ENCODE data around the gene EPGN. TPM values are rescaled to one million over a fixed set of nuclear protein-coding genes. Genes with fewer than 3 reads are reported as not detected.

Gene EPGN
- total RNA-seq, 2 experiments from 2014 or later, result not detected

GRCh38 chr4:74322301-74322700, 14.0 kb downstream of the EPGN start:
- POLR2A ChIA-PET, result no interaction called here
- no peak for TF ChIP-seq CTCF (conservative IDR thresholded peaks at IDR 0.05; ENCODE audit: low read length)

GRCh38 chr4:74323663-74324062, 15.4 kb downstream of the EPGN start:
- intact Hi-C loops (cut with micrococcal nuclease; ENCODE audit: unreplicated experiment), result loop anchor here (5.0 kb wide), 1 partner anchor 354 kb away; no protein-coding TSS in a partner anchor
- no peaks in the 10 kb centered on the region for H3K9me3 ChIP-seq (ENCODE audit: low read length)
- TF ChIP-seq EZH2phosphoT487 (IDR thresholded peaks at IDR 0.05; ENCODE audit: borderline replicate concordance, low read depth, low read length) (no peak), CTCF (conservative IDR thresholded peaks at IDR 0.05; ENCODE audit: low read length) (no peak)
- DNase-seq (ENCODE audit: low spot score), result no peak
- H3K9me2 ChIP-seq (ENCODE audit: insufficient read depth, low read length), result no peaks in the 10 kb centered on the region
- H3K79me2 ChIP-seq (ENCODE audit: insufficient read depth, low read depth, low read length), result no peaks in the 10 kb centered on the region
- H3K27ac ChIP-seq (ENCODE audit: low read depth, low read length, poor library complexity, severe bottlenecking), result no peak overlapping the region
- ChIA-PET CTCF (ENCODE audit: unreplicated experiment) (no interaction called here), POLR2A (no interaction called here)
- H3K4me1 ChIP-seq (ENCODE audit: insufficient read depth, low read length, poor library complexity, severe bottlenecking), result no peaks in the 10 kb centered on the region
- no peak overlapping the region for H2AFZ ChIP-seq (ENCODE audit: low read length)
- H3K4me3 ChIP-seq (ENCODE audit: low read depth, low read length, poor library complexity, severe bottlenecking), result no peak overlapping the region
- no peaks in the 10 kb centered on the region for H4K20me1 ChIP-seq (ENCODE audit: insufficient read depth, low read length)
- H3K4me2 ChIP-seq (ENCODE audit: low read length), result no peak overlapping the region
- no peaks in the 10 kb centered on the region for H3K36me3 ChIP-seq (ENCODE audit: insufficient read depth, low read length)
- no TSS peak for BruUV-seq (replicated peaks)

More at GRCh38 chr4:74322301-74322700, 14.0 kb downstream of the EPGN start:
- Histone ChIP-seq H4K20me1 (ENCODE audit: insufficient read depth, low read length) (no peaks in the 10 kb centered on the region), H3K9me3 (ENCODE audit: low read length) (no peaks in the 10 kb centered on the region), H3K9me2 (ENCODE audit: insufficient read depth, low read length) (no peaks in the 10 kb centered on the region), H3K4me3 (ENCODE audit: low read depth, low read length, poor library complexity, severe bottlenecking) (no peak overlapping the region), H3K4me1 (ENCODE audit: insufficient read depth, low read length, poor library complexity, severe bottlenecking) (no peaks in the 10 kb centered on the region), H3K27ac (ENCODE audit: low read depth, low read length, poor library complexity, severe bottlenecking) (no peak overlapping the region), H2AFZ (ENCODE audit: low read length) (no peak overlapping the region), H3K36me3 (ENCODE audit: insufficient read depth, low read length) (no peaks in the 10 kb centered on the region), H3K4me2 (ENCODE audit: low read length) (no peak overlapping the region), H3K79me2 (ENCODE audit: insufficient read depth, low read depth, low read length) (no peaks in the 10 kb centered on the region)
- no TSS peak for BruUV-seq (replicated peaks)
- no peak for DNase-seq (ENCODE audit: low spot score)
- intact Hi-C loops (cut with micrococcal nuclease; ENCODE audit: unreplicated experiment), result loop anchor here (5.0 kb wide), 1 partner anchor 355 kb away; no protein-coding TSS in a partner anchor
- CTCF ChIA-PET (ENCODE audit: unreplicated experiment), result no interaction called here

- no peak for TF ChIP-seq EZH2phosphoT487 (IDR thresholded peaks at IDR 0.05; ENCODE audit: borderline replicate concordance, low read depth, low read length)
- no peak for TF ChIP-seq CTCF (conservative IDR thresholded peaks at IDR 0.05; ENCODE audit: low read length)
- Histone ChIP-seq H3K9me3 (ENCODE audit: low read length) (no peaks in the 10 kb centered on the region), H3K79me2 (ENCODE audit: insufficient read depth, low read depth, low read length) (no peaks in the 10 kb centered on the region), H3K36me3 (ENCODE audit: insufficient read depth, low read length) (no peaks in the 10 kb centered on the region), H3K4me1 (ENCODE audit: insufficient read depth, low read length, poor library complexity, severe bottlenecking) (no peaks in the 10 kb centered on the region), H3K4me2 (ENCODE audit: low read length) (no peak overlapping the region), H4K20me1 (ENCODE audit: insufficient read depth, low read length) (no peaks in the 10 kb centered on the region), H2AFZ (ENCODE audit: low read length) (no peak overlapping the region), H3K4me3 (ENCODE audit: low read depth, low read length, poor library complexity, severe bottlenecking) (no peak overlapping the region), H3K27ac (ENCODE audit: low read depth, low read length, poor library complexity, severe bottlenecking) (no peak overlapping the region), H3K9me2 (ENCODE audit: insufficient read depth, low read length) (no peaks in the 10 kb centered on the region)
- BruUV-seq (replicated peaks), result no TSS peak
- ChIA-PET POLR2A (interaction anchor here (0.6 kb wide), 1 partner anchor 133 kb away, joined by 4 read pairs; no protein-coding TSS in a partner anchor), CTCF (ENCODE audit: unreplicated experiment) (no interaction called here)
- intact Hi-C loops (cut with micrococcal nuclease; ENCODE audit: unreplicated experiment), result loop anchor here (5.0 kb wide), 1 partner anchor 353 kb away; no protein-coding TSS in a partner anchor
- DNase-seq (ENCODE audit: low spot score), result no peak
Observed at GRCh38 chr4:74324262-74324661, 16.0 kb downstream of the EPGN start.

Data from OCI-LY7 (cell line).